OCI-LY1 (cell line): ENCODE data around the gene IRX2.

Experiments
- EZH2 ChIP-seq: fragments of 200-600 bp; sonication (generic), shearing (Covaris generic); IDR thresholded peaks from 2 replicates; pipeline ENCODE4 v1.8.0; 2017; ENCODE audit warnings: borderline replicate concordance, mixed run types, mild to moderate bottlenecking, antibody characterized with exemption, low read length, moderate library complexity, mixed read lengths
- TF ChIP-seq, protein P1 (sequence below): fragments of 200-600 bp; sonication (generic), shearing (Covaris generic); IDR thresholded peaks from 2 replicates; pipeline ENCODE4 v1.5.1; 2017; ENCODE audit warnings: mild to moderate bottlenecking, antibody characterized with exemption, low read length, moderate library complexity, mixed read lengths

DNA sequence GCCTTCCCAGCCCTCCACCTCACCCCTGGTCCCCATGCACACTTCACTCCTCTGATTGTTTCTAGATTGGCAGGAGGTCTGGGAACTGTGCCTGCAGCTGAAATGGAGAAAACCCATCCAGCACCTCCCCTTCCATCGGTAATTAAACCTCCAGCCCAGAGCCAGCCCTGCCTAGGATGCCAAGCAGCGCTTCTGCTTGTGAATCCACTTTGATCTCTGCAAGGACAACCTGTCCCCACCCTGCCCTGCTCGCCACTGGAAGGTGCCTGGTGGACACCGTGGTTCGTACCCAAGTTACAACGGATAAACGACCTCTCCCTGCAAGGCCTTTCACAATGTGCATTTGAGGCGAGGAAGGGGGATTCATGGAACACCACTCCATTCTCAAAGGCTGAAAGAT is 50.6 kb downstream of the IRX2 start:
- TF ChIP-seq, protein P1, sequence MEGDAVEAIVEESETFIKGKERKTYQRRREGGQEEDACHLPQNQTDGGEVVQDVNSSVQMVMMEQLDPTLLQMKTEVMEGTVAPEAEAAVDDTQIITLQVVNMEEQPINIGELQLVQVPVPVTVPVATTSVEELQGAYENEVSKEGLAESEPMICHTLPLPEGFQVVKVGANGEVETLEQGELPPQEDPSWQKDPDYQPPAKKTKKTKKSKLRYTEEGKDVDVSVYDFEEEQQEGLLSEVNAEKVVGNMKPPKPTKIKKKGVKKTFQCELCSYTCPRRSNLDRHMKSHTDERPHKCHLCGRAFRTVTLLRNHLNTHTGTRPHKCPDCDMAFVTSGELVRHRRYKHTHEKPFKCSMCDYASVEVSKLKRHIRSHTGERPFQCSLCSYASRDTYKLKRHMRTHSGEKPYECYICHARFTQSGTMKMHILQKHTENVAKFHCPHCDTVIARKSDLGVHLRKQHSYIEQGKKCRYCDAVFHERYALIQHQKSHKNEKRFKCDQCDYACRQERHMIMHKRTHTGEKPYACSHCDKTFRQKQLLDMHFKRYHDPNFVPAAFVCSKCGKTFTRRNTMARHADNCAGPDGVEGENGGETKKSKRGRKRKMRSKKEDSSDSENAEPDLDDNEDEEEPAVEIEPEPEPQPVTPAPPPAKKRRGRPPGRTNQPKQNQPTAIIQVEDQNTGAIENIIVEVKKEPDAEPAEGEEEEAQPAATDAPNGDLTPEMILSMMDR, result no peak
- no peak for TF ChIP-seq EZH2
